ENCODE results near the gene SPATS2L. TPM values are rescaled to one million over a fixed set of nuclear protein-coding genes. Genes with fewer than 3 reads are reported as not detected.

SPATS2L gene
- polyA plus RNA-seq, 1 of the 3 experiments (the other 2 are of a cell fraction) = 86.8 TPM

- TF ChIP-seq, protein P1, sequence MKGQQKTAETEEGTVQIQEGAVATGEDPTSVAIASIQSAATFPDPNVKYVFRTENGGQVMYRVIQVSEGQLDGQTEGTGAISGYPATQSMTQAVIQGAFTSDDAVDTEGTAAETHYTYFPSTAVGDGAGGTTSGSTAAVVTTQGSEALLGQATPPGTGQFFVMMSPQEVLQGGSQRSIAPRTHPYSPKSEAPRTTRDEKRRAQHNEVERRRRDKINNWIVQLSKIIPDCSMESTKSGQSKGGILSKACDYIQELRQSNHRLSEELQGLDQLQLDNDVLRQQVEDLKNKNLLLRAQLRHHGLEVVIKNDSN (IDR thresholded peaks at IDR 0.05; ENCODE audit: borderline replicate concordance, low read depth) = no peak
- TF ChIP-seq TCF12 (IDR thresholded peaks at IDR 0.05) = no peak
- TF ChIP-seq, protein P2, sequence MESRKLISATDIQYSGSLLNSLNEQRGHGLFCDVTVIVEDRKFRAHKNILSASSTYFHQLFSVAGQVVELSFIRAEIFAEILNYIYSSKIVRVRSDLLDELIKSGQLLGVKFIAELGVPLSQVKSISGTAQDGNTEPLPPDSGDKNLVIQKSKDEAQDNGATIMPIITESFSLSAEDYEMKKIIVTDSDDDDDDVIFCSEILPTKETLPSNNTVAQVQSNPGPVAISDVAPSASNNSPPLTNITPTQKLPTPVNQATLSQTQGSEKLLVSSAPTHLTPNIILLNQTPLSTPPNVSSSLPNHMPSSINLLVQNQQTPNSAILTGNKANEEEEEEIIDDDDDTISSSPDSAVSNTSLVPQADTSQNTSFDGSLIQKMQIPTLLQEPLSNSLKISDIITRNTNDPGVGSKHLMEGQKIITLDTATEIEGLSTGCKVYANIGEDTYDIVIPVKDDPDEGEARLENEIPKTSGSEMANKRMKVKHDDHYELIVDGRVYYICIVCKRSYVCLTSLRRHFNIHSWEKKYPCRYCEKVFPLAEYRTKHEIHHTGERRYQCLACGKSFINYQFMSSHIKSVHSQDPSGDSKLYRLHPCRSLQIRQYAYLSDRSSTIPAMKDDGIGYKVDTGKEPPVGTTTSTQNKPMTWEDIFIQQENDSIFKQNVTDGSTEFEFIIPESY (IDR thresholded peaks at IDR 0.05; ENCODE audit: borderline replicate concordance, low read depth) = no peak
- TF ChIP-seq RFX5 (IDR thresholded peaks at IDR 0.05; ENCODE audit: low read length) = no peak
- TF ChIP-seq SIN3A (IDR thresholded peaks at IDR 0.05; ENCODE audit: borderline replicate concordance, low read depth, low read length) = no peak
- TF ChIP-seq NFIC (IDR thresholded peaks at IDR 0.05; ENCODE audit: borderline replicate concordance) = no peak
- TF ChIP-seq, protein P3, sequence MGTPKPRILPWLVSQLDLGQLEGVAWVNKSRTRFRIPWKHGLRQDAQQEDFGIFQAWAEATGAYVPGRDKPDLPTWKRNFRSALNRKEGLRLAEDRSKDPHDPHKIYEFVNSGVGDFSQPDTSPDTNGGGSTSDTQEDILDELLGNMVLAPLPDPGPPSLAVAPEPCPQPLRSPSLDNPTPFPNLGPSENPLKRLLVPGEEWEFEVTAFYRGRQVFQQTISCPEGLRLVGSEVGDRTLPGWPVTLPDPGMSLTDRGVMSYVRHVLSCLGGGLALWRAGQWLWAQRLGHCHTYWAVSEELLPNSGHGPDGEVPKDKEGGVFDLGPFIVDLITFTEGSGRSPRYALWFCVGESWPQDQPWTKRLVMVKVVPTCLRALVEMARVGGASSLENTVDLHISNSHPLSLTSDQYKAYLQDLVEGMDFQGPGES (IDR thresholded peaks at IDR 0.05; ENCODE audit: low read depth, low read length) = no peak
Measured at GRCh38 chr2:200466425-200467418, 160.2 kb downstream of the SPATS2L start (continued).

- CTCF ChIA-PET = interaction anchor here (0.7 to 8.0 kb wide), 7 partner anchors 11 to 495 kb away, joined by 3 to 111 read pairs (median 4); no protein-coding TSS in a partner anchor
- H3K9me3 ChIP-seq = no peaks in the 10 kb centered on the region
- WGBS (ENCODE audit: low lambda C conversion rate) = 98% methylated on average over 8 of the region's 8 CpGs
- no peak overlapping the region for H2AFZ ChIP-seq (ENCODE audit: low read depth)
- H3K79me2 ChIP-seq (ENCODE audit: insufficient read depth) = no peaks in the 10 kb centered on the region
- no peak for DNase-seq
- no peak overlapping the region; a peak in 1 of 4 replicates for H3K27ac ChIP-seq (ENCODE audit: low read depth in 2 of 2, low read length in 1 of 2)
- no peaks in the 10 kb centered on the region for H3K27me3 ChIP-seq (ENCODE audit: insufficient read depth)
- peaks cover 40 to 44% of the 10 kb centered on the region in 2 experiments for H3K36me3 ChIP-seq (replicated peaks in 1 of 2; ENCODE audit: control insufficient read depth in 1 of 2, insufficient read depth in 2 of 2, low read length in 1 of 2)
- no peak overlapping the region for H3K4me2 ChIP-seq
- H3K4me1 ChIP-seq (ENCODE audit: control insufficient read depth in 1 of 2, insufficient read depth in 2 of 2, low read depth in 1 of 2, low read length in 1 of 2) = peaks cover 0 to 11% of the 10 kb centered on the region in 2 experiments; a peak in 1 of 4 replicates
- H3K9me2 ChIP-seq = no peaks in the 10 kb centered on the region
- no peaks in the 10 kb centered on the region for H3F3A ChIP-seq (replicated peaks; ENCODE audit: insufficient read depth)
- TF ChIP-seq EZH2phosphoT487 (IDR thresholded peaks at IDR 0.05; ENCODE audit: borderline replicate concordance, low read depth) (no peak), FOSL2 (IDR thresholded peaks at IDR 0.05; ENCODE audit: borderline replicate concordance, low read depth) (no peak)
- POLR2A ChIA-PET = no interaction called here
- no peak overlapping the region for H3K4me3 ChIP-seq (ENCODE audit: low read depth in 2 of 2, low read length in 1 of 2)
- H3K9ac ChIP-seq = no peak overlapping the region
- H4K20me1 ChIP-seq (ENCODE audit: insufficient read depth) = no peaks in the 10 kb centered on the region
Measured at GRCh38 chr2:200467806-200468681, 161.6 kb downstream of the SPATS2L start.
